GM13977 (cell line): ENCODE data around the gene NUP93.

ENCODE experiments used
- DNase-seq: peaks from one replicate; pipeline ENCODE4 v3.0.0; 2012; ENCODE audit warnings: low spot score
- in situ Hi-C: fragments of 300-500 bp; cut with MboI; formaldehyde crosslinking; loops from one replicate; pipeline ENCODE4 v1.12.0; 2022; ENCODE audit warnings: low sequenced_read_pairs, low pct_unique_long_range_greater_than_20kb, mixed read lengths, inconsistent platforms; ENCODE audit not compliant: unreplicated experiment
- TF ChIP-seq, protein P1 (sequence below): IDR thresholded peaks from 2 replicates; pipeline ENCODE4 v1.5.1; 2012; ENCODE audit warnings: mild to moderate bottlenecking, control low read depth; ENCODE audit not compliant: insufficient read depth; ENCODE audit errors: extremely low read depth, missing control alignments

NUP93 gene

GRCh38 chr16:56824804-56825203 lies 94.9 kb downstream of the NUP93 start:
- TF ChIP-seq, protein P1, sequence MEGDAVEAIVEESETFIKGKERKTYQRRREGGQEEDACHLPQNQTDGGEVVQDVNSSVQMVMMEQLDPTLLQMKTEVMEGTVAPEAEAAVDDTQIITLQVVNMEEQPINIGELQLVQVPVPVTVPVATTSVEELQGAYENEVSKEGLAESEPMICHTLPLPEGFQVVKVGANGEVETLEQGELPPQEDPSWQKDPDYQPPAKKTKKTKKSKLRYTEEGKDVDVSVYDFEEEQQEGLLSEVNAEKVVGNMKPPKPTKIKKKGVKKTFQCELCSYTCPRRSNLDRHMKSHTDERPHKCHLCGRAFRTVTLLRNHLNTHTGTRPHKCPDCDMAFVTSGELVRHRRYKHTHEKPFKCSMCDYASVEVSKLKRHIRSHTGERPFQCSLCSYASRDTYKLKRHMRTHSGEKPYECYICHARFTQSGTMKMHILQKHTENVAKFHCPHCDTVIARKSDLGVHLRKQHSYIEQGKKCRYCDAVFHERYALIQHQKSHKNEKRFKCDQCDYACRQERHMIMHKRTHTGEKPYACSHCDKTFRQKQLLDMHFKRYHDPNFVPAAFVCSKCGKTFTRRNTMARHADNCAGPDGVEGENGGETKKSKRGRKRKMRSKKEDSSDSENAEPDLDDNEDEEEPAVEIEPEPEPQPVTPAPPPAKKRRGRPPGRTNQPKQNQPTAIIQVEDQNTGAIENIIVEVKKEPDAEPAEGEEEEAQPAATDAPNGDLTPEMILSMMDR: no peak
- in situ Hi-C loops: no loop called here
- no peak for DNase-seq

GRCh38 chr16:56825826-56826225 lies 95.9 kb downstream of the NUP93 start:
- DNase-seq: no peak
- in situ Hi-C loops: no loop called here
- TF ChIP-seq, protein P1: no peak

DNA sequence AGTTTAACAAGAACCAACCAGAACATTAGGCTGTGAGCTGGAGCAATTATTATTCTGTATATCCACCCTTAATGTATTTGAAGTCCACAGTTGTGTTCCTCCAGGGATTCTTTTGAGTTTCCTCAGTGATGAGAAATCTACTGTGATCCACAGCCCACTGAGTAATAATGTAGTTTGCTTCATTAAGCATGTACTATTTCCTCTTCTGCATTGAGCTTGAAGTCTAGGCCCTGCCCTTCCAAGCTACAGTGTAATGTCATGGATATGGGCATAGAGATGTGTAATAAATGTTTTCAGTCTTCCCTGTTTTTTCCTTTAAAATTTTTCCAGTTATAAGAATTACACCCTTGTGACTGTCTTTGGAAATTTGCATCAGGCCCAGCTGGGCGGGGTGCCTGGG lies 98.7 kb downstream of the NUP93 start:
- TF ChIP-seq, protein P1: no peak
- no peak for DNase-seq
- in situ Hi-C loops: no loop called here

DNA sequence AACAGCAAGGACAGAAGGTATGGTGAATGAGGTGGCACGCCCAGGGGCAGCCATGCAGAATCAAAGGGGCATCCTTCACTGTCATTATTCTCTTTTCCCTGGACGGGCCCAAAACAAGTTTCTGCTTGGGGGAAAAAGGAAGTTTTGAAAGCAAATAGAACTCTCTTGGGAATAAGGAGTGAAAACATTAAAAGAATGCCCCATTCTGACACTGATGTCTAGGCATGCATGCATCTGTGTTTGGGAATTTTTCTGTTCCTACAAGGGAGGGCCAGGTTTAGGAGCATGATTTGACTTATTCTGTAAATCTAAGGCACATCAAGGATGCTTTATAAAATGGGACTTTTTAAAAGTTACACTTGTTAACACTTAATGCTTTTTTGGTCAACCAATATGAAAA lies 100.7 kb downstream of the NUP93 start:
- DNase-seq: no peak
- in situ Hi-C loops: no loop called here
- TF ChIP-seq, protein P1: no peak

GRCh38 chr16:56832768-56833167 lies 102.8 kb downstream of the NUP93 start:
- DNase-seq: no peak
- TF ChIP-seq, protein P1: no peak
- in situ Hi-C loops: no loop called here

DNA sequence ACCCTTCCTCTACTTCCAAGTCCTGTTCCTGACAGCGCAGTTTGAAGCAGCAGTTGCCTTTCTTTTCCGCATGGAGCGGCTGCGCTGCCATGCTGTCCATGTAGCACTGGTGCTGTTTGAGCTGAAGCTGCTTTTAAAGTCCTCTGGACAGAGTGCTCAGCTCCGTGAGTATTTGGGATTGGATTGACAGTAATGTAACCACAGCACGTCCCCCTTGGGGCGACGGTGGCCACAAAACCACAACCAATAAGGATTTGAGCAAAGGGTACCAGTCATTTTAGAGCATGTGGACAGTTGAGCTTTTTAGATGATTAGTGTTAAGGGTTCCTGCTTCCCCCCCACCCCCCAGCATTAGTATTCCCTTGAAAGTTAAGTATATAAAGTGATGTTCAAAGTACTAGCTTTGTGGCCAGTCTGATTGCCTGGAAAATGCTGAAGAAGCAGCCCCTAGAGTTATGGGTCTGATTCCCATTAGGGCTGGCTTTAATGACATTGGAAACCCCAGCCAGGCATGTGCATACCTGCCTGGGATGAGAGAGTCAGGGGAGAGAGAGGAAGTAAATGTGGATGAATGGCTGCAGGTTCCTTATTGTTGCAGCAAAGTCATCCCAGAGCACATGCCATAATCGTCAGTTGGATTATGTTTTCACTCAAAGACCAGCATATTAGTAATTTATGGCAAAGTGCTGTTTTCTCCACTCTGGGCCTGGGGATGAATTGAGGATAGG lies 103.5 kb downstream of the NUP93 start:
- in situ Hi-C loops: no loop called here
- DNase-seq: no peak
- TF ChIP-seq, protein P1: no peak

DNA sequence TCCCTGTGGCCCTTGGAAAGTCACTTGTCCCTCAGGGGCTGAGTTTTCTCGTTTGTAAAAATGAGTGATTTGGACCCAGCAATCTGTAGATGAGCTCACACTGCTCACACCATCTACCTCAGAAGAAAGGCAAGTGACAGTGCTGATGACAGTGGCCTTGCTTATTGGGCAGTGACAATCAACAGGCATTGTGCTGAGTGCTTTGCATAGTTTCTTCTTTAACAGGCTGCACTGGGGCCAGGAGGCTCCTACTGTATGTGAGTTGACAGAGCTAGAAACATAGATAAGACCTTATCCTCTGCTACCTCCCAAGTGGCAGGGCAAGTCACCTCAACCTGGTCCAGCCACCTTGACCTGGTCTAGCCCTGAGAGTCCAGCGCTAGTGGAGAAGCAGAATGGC lies 105.4 kb downstream of the NUP93 start:
- in situ Hi-C loops: no loop called here
- TF ChIP-seq, protein P1: no peak
- DNase-seq: no peak
